BJ (cell line): ENCODE results near the gene C7orf57. TPM values are rescaled to one million over a fixed set of nuclear protein-coding genes. Genes with fewer than 3 reads are reported as not detected.

Experiments
- CTCF ChIA-PET: fragments of 350-600 bp; formaldehyde crosslinking; extraction: SDS; loops from one replicate; lab custom pipeline; 2021; ENCODE audit warnings: antibody characterized with exemption, inconsistent platforms; lab: Yijun Ruan, JAX
- POLR2A ChIA-PET: fragments of 300-600 bp; sonication (Branson Sonifier 250); formaldehyde crosslinking; extraction: SDS; loops from one replicate; lab custom pipeline; 2021; ENCODE audit warnings: antibody characterized with exemption; lab: Charles Lee
- DNase-seq: peaks from one replicate; pipeline ENCODE4 v3.0.0-alpha.2; 2011; ENCODE audit warnings: low read depth
- H3K27me3 ChIP-seq: 2 replicates; pipeline ENCODE4 v1.6.0; 2011; ENCODE audit warnings: low read length; ENCODE audit not compliant: control insufficient read depth, insufficient read depth
- H3K36me3 ChIP-seq: 2 replicates; pipeline ENCODE4 v1.5.1; 2011; ENCODE audit warnings: low read length; ENCODE audit not compliant: control insufficient read depth, insufficient read depth
- H3K4me3 ChIP-seq: 2 replicates; pipeline ENCODE4 v1.5.1; 2011; ENCODE audit warnings: low read depth, mild to moderate bottlenecking, control low read depth, low read length
- CTCF ChIP-seq: IDR thresholded peaks from 2 replicates; pipeline ENCODE4 v1.5.1; 2011; ENCODE audit warnings: low read depth, mild to moderate bottlenecking, control low read depth, inconsistent platforms, low read length, moderate library complexity; ENCODE audit not compliant: insufficient read depth
- polyA plus RNA-seq: library from polyadenylated mRNA; depleted of rRNA; stranded (reverse); fragments of >200 nt; gene quantifications from 2 replicates; pipeline ENCODE4 v1.2.3, GENCODE V29; 2011

The C7orf57 gene
- polyA plus RNA-seq, 1 experiment = 0.07 TPM

DNA sequence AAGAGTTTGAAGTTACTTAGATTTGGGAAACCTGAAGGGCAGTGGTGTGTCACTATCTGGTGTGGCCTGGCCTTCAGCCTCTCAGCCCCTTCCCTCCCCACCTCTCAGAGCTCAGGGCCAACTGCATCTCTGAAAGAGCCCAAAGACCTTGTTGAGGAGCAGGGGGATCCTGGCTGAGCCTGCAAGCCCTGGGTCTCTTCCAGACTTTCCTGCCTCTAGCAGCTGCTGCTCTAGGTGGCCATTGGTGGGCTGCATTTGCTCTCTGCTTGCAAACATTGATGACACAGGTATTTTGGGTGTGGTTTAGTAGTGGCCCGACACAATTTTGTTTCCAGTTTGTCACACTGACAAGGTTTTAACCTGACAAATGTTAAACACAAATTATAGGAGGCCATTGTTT, 50.6 kb downstream of the C7orf57 start:
- H3K4me3 ChIP-seq = no peak overlapping the region
- CTCF ChIA-PET = interaction anchor here (0.6 to 1.4 kb wide), 5 partner anchors 9 to 140 kb away, joined by 3 to 5 read pairs (median 3); partner anchors contain the start of gene C7orf57
- no peak for TF ChIP-seq CTCF
- H3K36me3 ChIP-seq = no peaks in the 10 kb centered on the region
- POLR2A ChIA-PET = no interaction called here
- DNase-seq = no peak
- no peaks in the 10 kb centered on the region for H3K27me3 ChIP-seq

- H3K27me3 ChIP-seq = no peaks in the 10 kb centered on the region
- CTCF ChIA-PET = interaction anchor here (1.0 to 1.1 kb wide), 2 partner anchors 9 to 23 kb away, joined by 3 read pairs; no protein-coding TSS in a partner anchor
- DNase-seq = no peak
- no peak overlapping the region for H3K4me3 ChIP-seq
- peaks cover 3% of the 10 kb centered on the region for H3K36me3 ChIP-seq
- no peak for TF ChIP-seq CTCF
- POLR2A ChIA-PET = no interaction called here
These were observed 52.0 kb downstream of the C7orf57 start for GRCh38 chr7:48087349-48087748.

DNA sequence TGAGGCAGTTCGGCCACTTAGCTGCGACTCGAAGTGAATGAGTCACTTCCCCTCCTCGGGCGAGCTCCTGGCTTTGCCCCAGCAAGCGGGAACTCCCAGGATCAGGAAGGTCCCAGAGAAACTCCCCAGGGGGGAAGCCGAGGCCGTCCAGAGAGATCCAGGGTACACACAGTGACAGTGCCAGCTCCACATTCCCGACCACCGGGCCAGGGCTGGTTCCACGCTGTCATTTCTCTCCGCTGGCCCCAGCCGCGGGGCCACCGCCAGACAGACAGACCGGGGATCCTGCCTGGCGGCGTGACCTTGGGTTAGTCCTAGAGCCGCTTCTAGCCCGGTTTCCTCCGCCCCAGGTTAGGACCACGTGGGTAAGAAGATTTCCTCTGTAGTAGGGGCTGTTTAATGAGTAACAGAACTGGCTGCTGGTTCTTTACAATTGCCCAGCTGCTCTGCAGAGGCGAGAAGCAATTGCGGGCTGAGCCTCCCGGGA, 53.3 kb downstream of the C7orf57 start:
- Histone ChIP-seq H3K27me3 (no peaks in the 10 kb centered on the region), H3K4me3 (peak overlapping the region; percentile 57), H3K36me3 (peaks cover 5% of the 10 kb centered on the region)
- TF ChIP-seq CTCF = no peak
- DNase-seq = peak; percentile 59
- POLR2A ChIA-PET = no interaction called here
- CTCF ChIA-PET = interaction anchor here (0.9 to 1.4 kb wide), 4 partner anchors 10 to 120 kb away, joined by 3 to 6 read pairs (median 3); no protein-coding TSS in a partner anchor

GRCh38 chr7:48089046-48090003, 54.0 kb downstream of the C7orf57 start, which contains the start of gene UPP1:
Gene UPP1 (plus strand): TSS chr7:48089265. CDS start chr7:48094784, 5,519 bp downstream.
- Histone ChIP-seq H3K4me3 (peak within 1 kb of the TSS; percentile 57), H3K36me3 (peaks cover 5% of the 10 kb centered on the region), H3K27me3 (no peaks in the 10 kb centered on the region)
- no peak for DNase-seq
- POLR2A ChIA-PET = no interaction called here
- CTCF ChIA-PET = interaction anchor here (0.8 to 1.6 kb wide), 5 partner anchors 20 to 121 kb away, joined by 3 to 6 read pairs (median 3); no protein-coding TSS in a partner anchor
- TF ChIP-seq CTCF = no peak
